Testis (tissue), 2 donors: Measurements from ENCODE around the gene COL23A1.

Experiments
- POLR2A ChIP-seq: fragments of 450-650 bp; IDR thresholded peaks from one replicate; pipeline ENCODE4 v1.6.1; 2017; ENCODE audit warnings: antibody characterized with exemption, mild to moderate bottlenecking, moderate library complexity
- TF ChIP-seq, protein P1 (sequence below), 3 experiments: fragments of 450-650 bp in 2 of 3; fragments of 200-600 bp in 1 of 3; sonication (generic) in 1 of 3; IDR thresholded peaks; one replicate each; pipeline ENCODE4 v1.5.1; 2016 to 2019; ENCODE audit warnings: antibody characterized with exemption in 3 of 3, mild to moderate bottlenecking in 2 of 3, moderate library complexity in 1 of 3

DNA sequence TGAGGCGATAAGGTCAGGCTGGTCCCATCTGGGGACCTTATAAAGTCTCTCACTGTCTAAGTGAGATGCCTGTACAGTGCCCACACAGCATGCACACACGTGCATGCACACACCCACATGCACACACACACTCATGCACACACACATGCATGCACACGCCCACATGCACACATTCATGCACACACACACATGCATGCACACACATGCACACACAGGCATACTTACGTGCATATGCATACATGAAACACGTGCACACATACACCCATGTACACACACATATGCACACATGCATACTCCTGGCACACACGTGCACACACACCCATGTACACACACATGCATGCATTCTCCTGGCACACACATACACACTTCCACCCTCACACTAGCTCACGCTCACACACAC lies 12.2 kb downstream of the COL23A1 start:
- no peak for TF ChIP-seq POLR2A
- TF ChIP-seq, protein P1, sequence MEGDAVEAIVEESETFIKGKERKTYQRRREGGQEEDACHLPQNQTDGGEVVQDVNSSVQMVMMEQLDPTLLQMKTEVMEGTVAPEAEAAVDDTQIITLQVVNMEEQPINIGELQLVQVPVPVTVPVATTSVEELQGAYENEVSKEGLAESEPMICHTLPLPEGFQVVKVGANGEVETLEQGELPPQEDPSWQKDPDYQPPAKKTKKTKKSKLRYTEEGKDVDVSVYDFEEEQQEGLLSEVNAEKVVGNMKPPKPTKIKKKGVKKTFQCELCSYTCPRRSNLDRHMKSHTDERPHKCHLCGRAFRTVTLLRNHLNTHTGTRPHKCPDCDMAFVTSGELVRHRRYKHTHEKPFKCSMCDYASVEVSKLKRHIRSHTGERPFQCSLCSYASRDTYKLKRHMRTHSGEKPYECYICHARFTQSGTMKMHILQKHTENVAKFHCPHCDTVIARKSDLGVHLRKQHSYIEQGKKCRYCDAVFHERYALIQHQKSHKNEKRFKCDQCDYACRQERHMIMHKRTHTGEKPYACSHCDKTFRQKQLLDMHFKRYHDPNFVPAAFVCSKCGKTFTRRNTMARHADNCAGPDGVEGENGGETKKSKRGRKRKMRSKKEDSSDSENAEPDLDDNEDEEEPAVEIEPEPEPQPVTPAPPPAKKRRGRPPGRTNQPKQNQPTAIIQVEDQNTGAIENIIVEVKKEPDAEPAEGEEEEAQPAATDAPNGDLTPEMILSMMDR (IDR thresholded peaks at IDR 0.05), result no peak
